Ovary (tissue), 9 donors: ENCODE measurements around the gene ACTG2. TPM values are rescaled to one million over a fixed set of nuclear protein-coding genes. Genes with fewer than 3 reads are reported as not detected.

ENCODE experiments used
- DNase-seq, 5 donors: peaks; one replicate each; pipeline ENCODE4 v3.0.0-alpha.2; 2019 to 2020
- H3K27ac ChIP-seq, 2 donors: fragments of 200-600 bp; one replicate each; pipeline versions ENCODE4 v1.5.1 to v1.8.0; 2019 to 2022
- H3K27me3 ChIP-seq: fragments of 200-600 bp; one replicate; pipeline ENCODE4 v1.8.0; 2022
- H3K36me3 ChIP-seq: fragments of 200-600 bp; sonication (generic); one replicate; pipeline ENCODE4 v1.5.1; 2019
- H3K4me1 ChIP-seq: one replicate; pipeline ENCODE4 v1.8.1; 2013; ENCODE audit warnings: mild to moderate bottlenecking, moderate library complexity; ENCODE audit not compliant: insufficient read depth
- H3K4me3 ChIP-seq: fragments of 200-600 bp; sonication (generic); one replicate; pipeline ENCODE4 v1.5.1; 2017
- H3K9me3 ChIP-seq, 2 donors: fragments of 200-600 bp in 1 of 2; sonication (generic) in 1 of 2; one replicate each; pipeline versions ENCODE4 v1.5.1 to v1.8.1; 2013 to 2019; ENCODE audit warnings: mild to moderate bottlenecking in 1 of 2, moderate library complexity in 1 of 2
- CTCF ChIP-seq, 3 donors: fragments of 450-650 bp in 2 of 3; fragments of 200-600 bp in 1 of 3; IDR thresholded peaks; one replicate each; pipeline versions ENCODE4 v1.5.1 to v1.8.0; 2016 to 2022; ENCODE audit warnings: antibody characterized with exemption in 3 of 3, mild to moderate bottlenecking in 1 of 3
- EP300 ChIP-seq: sonication (generic); formaldehyde crosslinking; IDR thresholded peaks from one replicate; pipeline ENCODE4 v1.6.1; 2017; ENCODE audit warnings: antibody characterized with exemption
- POLR2A ChIP-seq: fragments of 450-650 bp; IDR thresholded peaks from one replicate; pipeline ENCODE4 v1.6.1; 2017; ENCODE audit warnings: antibody characterized with exemption, mild to moderate bottlenecking, moderate library complexity
- WGBS, 3 donors: extraction: QIAGEN DNeasy Blood & Tissue Kit in 1 of 3; methylation state at CpG; one replicate each; pipeline versions ENCODE4 v1.1.5 to v1.1.7; 2013 to 2017; 5-methylcytosine and 5-hydroxymethylcytosine counted together
- intact Hi-C, 4 donors: fragments of 100-400 bp; cut with DNase I; formaldehyde crosslinking; loops; one replicate each; pipeline versions ENCODE4 v1.11.0 to v1.15.1; 2022 to 2023
- polyA plus RNA-seq, 2 donors: library from polyadenylated mRNA; stranded (reverse); fragments of 200-250 nt in 1 of 2; fragments of 350-450 nt in 1 of 2; fragmentation: Illumina TruSeq in 1 of 2; extraction: RNeasy Lipid Tissue Mini Kit (QIAGEN cat#74804) in 1 of 2; gene quantifications; one replicate each; pipeline ENCODE4 v1.2.3, GENCODE V29; 2013 to 2014
- total RNA-seq, 7 donors: library from RNA; depleted of rRNA in 2 of 7; stranded (reverse); fragments of >200 nt in 2 of 7; fragmentation: NEBNext Ultra II Directional in 3 of 7; extraction: Animal tissue kit (Norgen Biotek cat#: 25700) in 3 of 7; gene quantifications; one replicate each; pipeline versions ENCODE4 v1.1.0 to v1.2.4, GENCODE V29; 2016 to 2023
- donor health status: DM: no; HTN: no; CAD: no; lungs with moderate emphysema.
- donor health status: DM: no; HTN: no; CAD: no.
- donor health status: Bipolar disorder and iron deficiency.
- donor health status: DM: yes; HTN: yes; CAD: no.
- donor health status: DM: no; HTN: no; CAD: no.
- donor health status: DM: yes; HTN: yes; CAD: no.

Gene ACTG2
- total and polyA plus RNA-seq, 9 donors, result 3.8 to 558 (median 49.6) TPM

GRCh38 chr2:73917696-73918207 is 24.9 kb downstream of the ACTG2 start:
- no peaks in the 10 kb centered on the region for H3K27me3 ChIP-seq
- no peak overlapping the region for H3K4me3 ChIP-seq
- DNase-seq, result no peak
- WGBS, 3 donors, result 80 to 87% (median 86%) methylated on average over 4 of the region's 4 CpGs
- H3K4me1 ChIP-seq, result no peaks in the 10 kb centered on the region
- TF ChIP-seq POLR2A (no peak), CTCF (IDR thresholded peaks at IDR 0.05) (no peak), EP300 (no peak)
- no peak overlapping the region for H3K27ac ChIP-seq
- no peaks in the 10 kb centered on the region for H3K36me3 ChIP-seq
- H3K9me3 ChIP-seq, result no peaks in the 10 kb centered on the region
- intact Hi-C loops, result no loop called here

GRCh38 chr2:73918856-73919255 is 26.0 kb downstream of the ACTG2 start:
- WGBS, 3 donors, result 81 to 86% (median 82%) methylated on average over 3 of the region's 3 CpGs
- Histone ChIP-seq H3K27me3 (no peaks in the 10 kb centered on the region), H3K36me3 (no peaks in the 10 kb centered on the region), H3K4me1 (no peaks in the 10 kb centered on the region), H3K4me3 (no peak overlapping the region), H3K27ac (no peak overlapping the region), H3K9me3 (no peaks in the 10 kb centered on the region)
- DNase-seq, result no peak
- TF ChIP-seq EP300, result no peak
- TF ChIP-seq CTCF (IDR thresholded peaks at IDR 0.05), result no peak
- no peak for TF ChIP-seq POLR2A
- intact Hi-C loops, result no loop called here

GRCh38 chr2:73919596-73920228 is 26.9 kb downstream of the ACTG2 start:
- Histone ChIP-seq H3K27me3 (no peaks in the 10 kb centered on the region), H3K9me3 (no peaks in the 10 kb centered on the region), H3K4me1 (no peaks in the 10 kb centered on the region), H3K36me3 (no peaks in the 10 kb centered on the region), H3K27ac (no peak overlapping the region), H3K4me3 (no peak overlapping the region)
- no peak for TF ChIP-seq EP300
- no peak for DNase-seq
- intact Hi-C loops, result loop anchor here in 1 of 4 donors (10.0 kb wide), 1 partner anchor 85 kb away; no protein-coding TSS in a partner anchor
- 86 to 90% (median 89%) methylated on average over 7 of the region's 7 CpGs for WGBS, 3 donors

- Histone ChIP-seq H3K27me3 (no peaks in the 10 kb centered on the region), H3K9me3 (no peaks in the 10 kb centered on the region), H3K4me1 (no peaks in the 10 kb centered on the region), H3K4me3 (no peak overlapping the region), H3K27ac (no peak overlapping the region), H3K36me3 (no peaks in the 10 kb centered on the region)
- no peak for DNase-seq
- intact Hi-C loops, result loop anchor here in 1 of 4 donors (10.0 kb wide), 1 partner anchor 86 kb away; no protein-coding TSS in a partner anchor
- TF ChIP-seq EP300 (no peak), POLR2A (no peak), CTCF (IDR thresholded peaks at IDR 0.05) (no peak)
- 34 to 42% (median 38%) methylated on average over 12 of the region's 12 CpGs for WGBS, 3 donors
Observed at GRCh38 chr2:73920577-73921545, 28.1 kb downstream of the ACTG2 start.
